Cerebellar cortex (tissue), 1 donor: Measurements from ENCODE around the gene PLA1A.

Experiments
- DNase-seq: peaks from one replicate; pipeline ENCODE4 v3.0.0-alpha.2; 2015; ENCODE audit warnings: low spot score

Gene PLA1A

DNA sequence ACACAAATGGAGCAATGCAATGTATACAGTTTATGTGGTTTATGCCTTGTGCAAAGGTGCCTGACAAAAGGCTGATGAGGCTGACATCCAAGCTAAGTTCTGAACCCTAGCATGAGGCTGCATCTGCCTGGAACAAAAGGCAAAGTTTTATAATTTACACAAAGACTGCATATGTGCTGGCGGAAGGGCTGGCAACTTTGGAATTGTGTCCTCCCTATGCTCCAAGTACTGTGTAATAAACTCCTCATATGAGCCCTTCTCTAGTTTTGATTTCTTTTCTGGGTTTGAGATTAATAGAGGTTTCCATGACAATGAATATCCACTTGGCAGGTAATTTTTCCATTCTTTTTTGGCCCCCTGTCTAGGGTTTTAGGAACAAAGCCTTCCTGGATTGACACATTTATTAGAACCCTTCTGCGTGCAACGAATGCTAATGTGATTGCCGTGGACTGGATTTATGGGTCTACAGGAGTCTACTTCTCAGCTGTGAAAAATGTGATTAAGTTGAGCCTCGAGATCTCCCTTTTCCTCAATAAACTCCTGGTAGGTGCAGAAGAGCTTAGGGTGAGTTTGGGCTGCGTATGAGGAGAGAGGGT is 10.8 kb downstream of the PLA1A start:
- no peak for DNase-seq

DNA sequence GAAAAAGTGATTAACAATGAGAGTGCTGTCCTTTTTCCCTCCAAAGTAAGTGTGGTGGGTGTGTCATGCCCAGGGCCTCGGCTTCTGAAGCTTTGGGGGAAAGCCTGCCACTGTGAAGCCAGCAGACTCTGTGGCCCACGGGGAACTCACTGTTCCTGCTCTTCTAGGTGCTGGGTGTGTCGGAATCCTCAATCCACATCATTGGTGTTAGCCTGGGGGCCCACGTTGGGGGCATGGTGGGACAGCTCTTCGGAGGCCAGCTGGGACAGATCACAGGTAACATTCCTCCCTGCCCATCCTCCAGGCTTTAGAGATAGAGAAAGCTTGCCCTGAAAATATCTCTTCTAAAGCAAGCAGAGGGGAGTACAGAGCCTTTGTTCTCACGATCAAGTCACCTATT is 11.6 kb downstream of the PLA1A start:
- no peak for DNase-seq

DNA sequence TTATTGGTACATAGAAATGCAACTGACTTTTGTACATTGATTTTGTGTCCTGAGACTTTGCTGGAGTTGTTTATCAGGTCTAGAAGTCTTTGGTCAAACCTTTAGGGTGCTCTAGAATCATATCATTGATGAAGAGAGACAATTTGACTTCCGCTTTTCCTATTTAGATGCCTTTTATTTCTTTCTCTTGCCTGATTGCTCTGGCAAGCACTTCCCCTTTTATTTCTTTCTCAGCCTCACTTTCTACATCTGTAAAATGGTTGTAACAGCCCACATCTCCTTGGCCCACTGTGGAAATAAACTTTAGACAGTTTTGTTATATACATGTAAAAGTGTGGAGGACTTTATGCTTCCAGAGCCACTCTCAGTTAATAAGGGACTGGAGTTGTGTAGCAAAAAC is 14.0 kb downstream of the PLA1A start:
- no peak for DNase-seq

DNA sequence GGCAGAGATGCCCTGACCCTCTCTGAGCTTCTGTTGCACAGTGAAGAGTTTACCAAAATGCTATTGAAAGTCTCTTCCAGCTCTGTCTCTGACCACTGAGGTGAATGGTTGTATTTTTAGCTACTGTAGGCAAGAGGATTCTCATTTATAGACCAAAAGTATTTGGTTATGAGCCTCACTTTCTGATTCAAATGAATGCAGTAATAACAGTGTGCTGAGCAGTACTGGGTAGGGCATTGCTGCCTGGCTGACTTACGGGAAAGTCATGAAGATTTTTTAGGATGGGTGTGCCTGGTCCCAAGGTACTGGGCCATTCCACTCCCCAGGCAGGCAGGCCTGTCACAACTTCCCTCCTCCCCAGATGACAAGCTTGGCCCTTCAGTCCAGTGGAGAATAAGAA is 15.5 kb downstream of the PLA1A start:
- DNase-seq = no peak

DNA sequence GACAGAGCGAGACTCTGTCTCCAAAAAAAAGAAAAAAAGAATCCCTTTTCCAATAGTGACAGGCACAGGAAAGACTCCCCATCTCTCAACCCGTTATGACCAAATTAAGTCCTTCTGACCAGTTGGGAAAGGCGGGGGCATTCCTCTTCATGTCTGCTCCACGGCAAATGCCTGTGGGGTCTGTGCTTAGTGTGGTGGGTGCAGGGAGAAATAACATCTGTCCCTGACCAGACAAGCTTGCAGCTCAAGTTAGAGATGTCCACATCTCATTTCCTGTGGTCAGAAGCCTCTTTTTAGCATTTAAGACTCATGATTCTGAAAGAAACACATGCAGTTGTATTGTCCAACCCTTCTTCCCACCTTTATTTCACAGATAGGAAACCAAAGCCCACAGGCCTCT is 16.2 kb downstream of the PLA1A start:
- no peak for DNase-seq

- DNase-seq = no peak
These were observed 18.4 kb downstream of the PLA1A start for GRCh38 chr3:119616056-119616455.

GRCh38 chr3:119619094-119619493 is 21.4 kb downstream of the PLA1A start:
- no peak for DNase-seq

DNA sequence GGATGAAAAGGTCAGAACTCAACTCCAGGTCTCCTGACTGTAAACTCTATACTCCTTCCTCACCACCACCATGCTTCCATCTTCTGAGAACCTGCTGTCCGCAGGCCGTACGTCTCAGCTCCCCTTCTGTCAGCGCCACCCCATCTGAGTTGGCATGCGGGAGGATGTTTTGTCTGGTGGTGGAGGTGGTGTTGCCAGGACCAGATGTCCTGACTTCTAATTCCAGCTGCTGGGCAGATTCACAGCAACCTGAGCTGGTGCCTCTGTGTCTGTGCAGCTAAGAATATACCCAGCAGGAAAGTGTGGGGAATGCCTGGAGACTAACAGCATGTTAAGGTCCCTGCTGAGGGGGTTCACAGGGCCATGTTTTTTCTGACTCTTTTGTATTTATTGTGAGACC is 23.2 kb downstream of the PLA1A start:
- no peak for DNase-seq

DNA sequence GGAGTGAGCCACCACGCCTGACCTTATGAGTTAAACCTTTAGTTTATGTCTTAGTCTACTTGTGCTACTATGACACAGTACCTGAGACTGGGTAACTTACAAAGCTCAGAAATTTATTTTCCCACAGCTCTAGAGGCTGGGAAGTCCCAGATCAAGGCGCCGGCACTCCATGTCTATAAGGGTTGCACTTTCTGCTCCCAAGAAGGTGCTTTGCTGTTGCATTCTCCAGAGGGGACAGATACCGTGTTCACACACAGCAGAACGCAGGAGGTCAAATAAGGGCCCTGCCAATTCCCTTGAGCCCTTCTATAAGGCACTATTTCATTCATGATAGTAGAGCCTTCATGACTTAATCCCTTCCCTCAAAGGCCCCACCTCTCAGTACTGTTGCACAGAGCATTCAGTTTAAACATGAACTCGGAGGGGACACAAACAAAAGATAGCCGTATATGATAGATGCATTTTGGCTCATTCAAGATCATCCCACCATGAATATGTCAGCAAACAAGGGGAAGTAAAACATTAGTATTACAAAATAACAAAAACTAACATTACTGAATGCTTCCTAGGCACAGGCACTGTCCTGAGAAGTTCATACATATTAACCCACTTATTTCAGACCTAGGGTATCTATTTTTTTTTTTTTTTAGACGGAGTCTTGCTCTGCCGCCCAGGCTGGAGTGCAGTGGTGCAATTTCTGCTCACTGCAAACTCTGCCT is 26.5 kb downstream of the PLA1A start:
- DNase-seq = no peak

DNA sequence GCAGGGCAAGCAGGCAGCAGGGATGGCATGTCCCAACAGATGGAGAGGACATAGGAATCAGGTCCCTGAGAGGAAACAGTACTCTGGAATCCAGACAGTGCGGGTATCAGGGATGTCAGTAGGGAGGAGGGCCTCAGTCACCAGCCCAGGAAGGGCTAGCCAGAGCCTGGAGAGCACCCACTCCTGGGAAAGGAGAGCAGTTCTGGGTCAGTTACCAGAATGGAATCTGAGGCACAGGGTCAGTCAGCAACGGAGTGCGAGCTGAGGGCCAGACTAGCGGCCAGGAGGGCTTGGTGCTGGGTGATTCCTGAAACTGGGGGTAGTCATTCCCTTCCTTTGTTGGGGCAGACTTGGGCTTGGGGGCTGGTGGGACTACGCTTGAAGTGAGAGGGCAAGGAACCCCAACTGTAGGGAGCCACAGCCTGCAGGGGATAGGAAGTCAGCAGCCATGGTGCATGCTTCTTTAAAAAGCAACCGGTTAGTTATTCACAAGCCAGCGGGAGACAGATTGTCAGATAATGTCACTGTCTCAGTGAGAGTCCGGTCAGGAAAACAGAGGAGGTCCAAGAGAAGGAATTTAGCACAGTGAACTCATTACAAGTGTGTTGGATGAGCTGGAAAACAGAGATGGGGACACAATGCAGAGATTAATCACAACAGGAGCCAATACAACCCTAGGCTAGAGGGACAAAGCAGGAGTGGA is 27.9 kb downstream of the PLA1A start:
- DNase-seq = no peak

- no peak for DNase-seq
These were observed 28.5 kb downstream of the PLA1A start for GRCh38 chr3:119626196-119626595.

DNA sequence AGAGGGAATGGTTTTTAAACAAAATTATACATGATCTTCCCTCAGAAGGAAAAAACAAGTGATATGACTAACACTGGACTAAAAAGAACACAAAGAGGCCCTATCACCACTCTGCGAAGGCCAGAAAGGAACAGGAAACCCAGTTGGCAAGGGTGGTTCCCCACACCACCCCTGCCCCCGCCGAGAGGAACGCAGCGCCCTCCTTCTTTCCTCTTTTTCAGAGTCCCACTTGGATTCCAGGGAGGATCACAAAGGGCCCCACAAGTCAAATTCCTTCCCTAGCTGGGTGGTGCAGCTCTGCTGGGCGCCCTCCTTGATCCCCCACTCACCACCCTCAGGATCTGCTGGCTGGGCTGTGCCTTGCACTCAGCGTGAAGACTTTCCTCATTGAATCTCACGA is 29.8 kb downstream of the PLA1A start:
- DNase-seq = no peak

- DNase-seq = no peak
These were observed 30.7 kb downstream of the PLA1A start for GRCh38 chr3:119628390-119628789.

DNA sequence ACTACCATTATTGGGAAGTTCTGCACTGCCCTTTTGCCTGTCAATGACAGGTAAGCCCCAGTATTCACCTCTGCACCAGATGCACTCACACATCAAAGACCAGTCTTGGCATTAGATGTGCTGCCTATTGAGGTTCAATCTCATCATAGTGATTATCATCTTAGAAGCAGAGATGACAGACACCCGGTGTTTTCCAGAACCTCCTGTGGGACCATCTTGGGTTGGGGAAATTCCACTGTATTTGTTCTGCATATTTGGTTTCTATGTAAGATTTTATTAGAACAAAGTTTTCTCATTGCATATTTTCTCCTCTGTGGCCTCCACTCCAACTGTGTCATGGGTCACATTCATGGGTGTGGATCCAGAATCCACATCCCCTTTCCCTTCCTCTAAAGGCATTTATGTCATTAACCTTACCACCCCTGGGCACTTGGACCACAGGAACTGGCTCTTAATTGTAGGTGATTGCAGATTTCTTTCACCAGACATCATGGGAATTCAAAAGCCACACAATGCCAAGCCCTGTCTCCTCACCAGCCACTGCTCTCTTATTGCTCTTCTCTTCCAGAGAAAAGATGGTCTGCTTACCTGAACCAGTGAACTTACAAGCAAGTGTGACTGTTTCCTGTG is 31.2 kb downstream of the PLA1A start:
- DNase-seq = no peak

- no peak for DNase-seq
These were observed 32.6 kb downstream of the PLA1A start for GRCh38 chr3:119630128-119630879.

- no peak for DNase-seq
These were observed 33.2 kb downstream of the PLA1A start for GRCh38 chr3:119630880-119631329.

GRCh38 chr3:119631516-119631915 is 33.8 kb downstream of the PLA1A start:
- DNase-seq = no peak

DNA sequence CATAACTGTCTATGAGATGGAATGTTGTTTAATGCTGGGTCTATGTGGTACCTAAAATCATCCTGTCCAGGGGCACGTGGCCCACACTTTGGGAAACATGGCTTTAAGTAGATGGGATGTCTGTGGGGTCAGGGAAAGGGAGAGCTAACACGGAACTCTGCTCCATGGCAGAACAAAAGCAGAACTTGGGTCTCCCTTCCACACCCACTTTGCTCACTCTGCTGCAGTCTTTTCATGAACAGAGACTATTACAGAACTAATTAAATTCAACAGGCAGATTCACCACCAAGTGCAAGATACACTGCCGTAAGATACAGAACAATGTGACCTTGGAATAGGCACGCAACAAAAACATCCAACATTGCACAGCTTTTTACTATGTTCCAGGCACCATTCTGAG is 34.5 kb downstream of the PLA1A start:
- DNase-seq = no peak

GRCh38 chr3:119632829-119633228 is 35.1 kb downstream of the PLA1A start:
- DNase-seq = no peak

GRCh38 chr3:119635719-119636118 is 38.0 kb downstream of the PLA1A start:
- DNase-seq = no peak

GRCh38 chr3:119636249-119636648 is 38.6 kb downstream of the PLA1A start:
- no peak for DNase-seq
